DLD1 (cell line): ENCODE measurements around the gene SHISA9.

Experiments
- in situ Hi-C: cut with HindIII; loops from 2 replicates; pipeline ENCODE4 v1.10.0; 2017; ENCODE audit warnings: low sequenced_read_pairs

The SHISA9 gene

DNA sequence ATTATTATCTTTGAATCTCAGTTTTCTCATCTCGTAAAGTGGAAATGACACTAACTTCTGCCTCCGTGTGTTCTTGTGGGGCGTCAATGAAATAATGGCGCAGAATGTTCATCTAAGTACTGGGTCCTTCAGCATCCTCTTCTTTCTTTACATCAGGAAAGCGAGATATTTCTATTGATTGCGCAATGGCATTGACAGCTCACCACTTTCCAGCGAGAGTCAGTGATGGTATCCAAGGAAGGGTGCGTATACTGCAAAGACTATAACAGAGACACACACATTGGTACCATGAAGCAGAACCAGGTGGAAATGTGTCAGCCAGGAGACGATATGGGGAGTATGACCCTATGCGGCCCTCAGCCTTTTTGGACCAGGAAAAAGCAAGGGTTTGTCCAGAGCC is 162.1 kb downstream of the SHISA9 start:
- in situ Hi-C loops = no loop called here

DNA sequence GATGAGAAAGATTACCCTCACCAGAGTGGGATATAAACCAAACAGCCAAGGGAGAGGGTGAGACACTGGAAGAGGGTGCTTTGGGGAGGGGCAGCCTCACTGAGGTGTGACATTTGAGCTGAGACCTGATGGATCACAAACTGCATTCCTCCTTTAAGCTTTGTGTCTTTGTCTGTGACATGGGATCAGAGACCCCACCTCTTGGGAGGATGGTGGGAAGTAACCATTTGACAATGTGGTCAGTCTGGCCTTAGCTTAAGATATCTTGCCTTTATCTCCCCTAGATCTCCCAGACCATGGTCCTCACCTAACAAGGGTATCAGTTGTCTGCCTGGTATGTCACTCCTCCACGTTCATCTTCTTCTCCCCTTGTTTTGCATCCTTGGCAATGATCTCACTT is 163.4 kb downstream of the SHISA9 start:
- in situ Hi-C loops = no loop called here

DNA sequence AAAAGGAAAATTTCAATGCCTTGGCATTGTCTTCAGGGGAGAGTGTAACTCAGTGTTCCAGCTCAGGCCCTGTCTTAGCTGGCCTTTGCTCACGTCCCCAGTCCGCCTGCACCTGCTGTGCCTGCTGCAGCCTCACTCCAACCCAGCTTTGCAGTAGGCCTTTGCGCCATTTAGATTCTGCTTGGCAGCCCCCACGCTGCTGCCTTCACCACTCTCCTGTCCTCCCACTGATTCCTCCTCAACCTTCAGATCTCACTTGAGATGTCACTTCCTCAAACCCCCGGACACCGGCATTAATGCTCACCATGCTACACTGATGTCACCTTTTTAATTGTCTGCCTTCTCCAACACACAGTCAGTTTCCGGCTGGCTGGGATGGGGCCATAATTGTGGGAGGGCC is 166.2 kb downstream of the SHISA9 start:
- in situ Hi-C loops = no loop called here

DNA sequence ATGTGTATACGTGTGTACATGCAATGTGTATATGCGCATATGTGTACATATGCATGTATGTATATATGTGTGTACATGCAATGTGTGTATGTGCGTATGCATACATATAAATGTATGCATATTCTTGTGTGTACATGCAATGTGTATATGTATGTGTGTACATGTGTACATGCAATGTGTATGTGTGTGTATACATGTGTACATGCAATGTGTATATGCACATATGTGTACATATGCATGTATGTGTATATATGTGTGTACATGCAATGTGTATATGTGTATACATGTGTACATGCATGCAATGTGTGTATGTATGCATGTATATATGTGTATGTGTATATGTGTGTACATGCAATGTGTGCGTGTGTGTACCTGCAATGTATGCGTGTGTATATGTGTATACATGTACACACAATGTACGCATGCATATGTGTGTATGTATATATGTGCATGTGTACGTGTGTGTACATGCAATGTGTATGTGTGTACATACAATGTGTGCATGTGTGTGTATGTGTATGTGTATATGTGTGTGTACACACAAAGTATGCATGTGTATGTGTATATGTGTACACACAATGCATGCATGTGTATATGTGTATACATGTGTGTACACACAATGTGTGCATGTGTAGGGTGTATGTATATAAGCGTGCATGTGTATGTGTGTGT is 167.7 kb downstream of the SHISA9 start:
- in situ Hi-C loops = no loop called here

DNA sequence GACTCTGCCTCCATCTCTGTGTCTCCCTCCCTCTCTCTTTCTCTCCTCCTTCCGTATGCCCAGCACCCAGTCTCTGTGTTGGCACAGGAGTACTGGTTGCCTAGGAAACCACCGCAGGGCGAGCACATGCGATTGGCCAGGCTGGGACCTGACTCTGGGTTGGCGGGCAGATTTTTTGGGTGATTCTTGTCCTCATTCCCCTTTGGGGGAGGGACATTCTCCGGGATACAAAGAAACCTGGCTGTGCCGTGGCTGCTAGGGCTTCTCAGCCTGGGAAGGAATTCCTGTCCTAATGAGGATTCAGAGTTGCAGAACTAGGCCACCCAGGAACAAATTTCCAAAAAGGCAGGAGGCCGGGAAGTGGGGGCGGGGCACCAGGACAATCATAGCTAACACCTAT is 168.9 kb downstream of the SHISA9 start:
- in situ Hi-C loops = no loop called here

DNA sequence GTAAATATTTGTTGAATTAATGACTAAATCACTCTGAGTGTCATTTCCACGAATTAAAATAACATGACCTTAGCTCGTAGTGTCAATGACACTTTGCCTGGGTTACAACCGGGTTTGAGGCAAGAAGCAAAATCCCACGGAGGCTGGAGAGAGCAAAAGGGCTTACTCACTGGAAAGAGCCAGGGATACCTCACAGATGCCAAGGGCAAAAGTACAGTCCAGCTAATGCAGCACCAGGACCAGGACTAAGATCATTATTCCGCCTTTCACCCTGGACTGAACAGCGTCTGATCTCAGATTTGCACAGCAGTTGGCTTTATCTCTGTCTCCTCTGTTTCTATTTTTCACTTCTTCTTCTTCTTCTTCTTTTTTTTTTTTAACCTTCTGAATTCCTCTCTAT is 175.5 kb downstream of the SHISA9 start:
- in situ Hi-C loops = no loop called here

DNA sequence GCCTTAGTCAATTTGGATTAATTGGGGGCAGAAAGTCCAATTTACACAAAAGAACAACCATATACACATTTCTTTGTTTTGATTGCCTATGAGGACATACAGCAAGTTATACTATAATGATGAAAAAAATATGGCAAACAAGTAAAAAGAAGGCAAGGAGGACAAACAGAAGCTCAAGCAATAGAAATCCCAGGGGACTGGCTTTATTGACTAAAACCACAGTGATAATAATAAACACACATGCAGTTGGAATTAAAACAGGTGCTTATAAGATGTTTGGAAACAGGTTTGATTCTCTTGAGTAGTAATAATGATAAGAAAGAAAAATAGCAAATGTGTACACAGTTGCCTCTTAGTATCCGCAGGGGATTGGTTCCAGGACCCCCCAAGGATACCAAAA is 176.4 kb downstream of the SHISA9 start:
- in situ Hi-C loops = no loop called here

DNA sequence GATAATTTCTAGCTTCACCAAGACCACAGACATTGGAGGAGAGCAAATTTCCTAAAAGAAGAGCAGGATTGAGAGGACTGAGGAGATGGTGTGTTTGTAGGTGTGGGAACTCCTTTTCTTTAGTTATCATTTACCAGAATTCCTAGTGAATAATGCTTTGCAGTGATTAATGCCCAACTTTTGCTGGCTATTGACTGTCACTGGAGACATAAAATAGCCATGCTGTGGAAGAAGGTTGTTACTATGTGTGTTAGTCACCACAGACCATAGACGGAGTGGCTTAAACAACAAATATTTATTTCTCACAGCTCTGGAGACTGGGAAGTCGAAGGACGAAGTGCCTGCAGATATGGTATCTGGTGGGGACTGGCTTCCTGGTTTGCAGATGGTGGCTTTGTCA is 179.1 kb downstream of the SHISA9 start:
- in situ Hi-C loops = no loop called here

DNA sequence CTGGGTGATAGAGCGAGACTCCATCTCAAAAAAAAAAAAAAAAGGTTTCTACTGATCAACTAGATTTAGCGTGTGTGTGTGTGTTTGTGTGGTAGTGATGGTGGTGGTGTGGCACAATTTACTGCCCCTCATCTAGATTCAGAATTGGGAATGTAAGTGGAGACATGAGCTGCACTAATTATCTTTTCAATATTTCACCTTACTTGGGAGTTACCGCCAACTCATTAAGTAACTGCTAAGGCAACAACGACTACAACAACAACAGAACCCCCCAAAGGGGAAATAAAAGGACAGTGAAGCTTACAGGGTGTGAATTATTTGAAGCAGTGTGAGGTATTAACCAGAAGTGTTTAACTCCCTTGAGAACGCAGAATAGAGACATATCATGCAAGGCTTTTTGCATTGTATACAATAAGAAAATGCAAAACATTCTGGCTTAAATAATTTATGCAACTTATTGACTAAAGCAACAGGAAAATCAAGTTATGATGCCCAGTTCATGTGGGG is 180.5 kb downstream of the SHISA9 start:
- in situ Hi-C loops = no loop called here

DNA sequence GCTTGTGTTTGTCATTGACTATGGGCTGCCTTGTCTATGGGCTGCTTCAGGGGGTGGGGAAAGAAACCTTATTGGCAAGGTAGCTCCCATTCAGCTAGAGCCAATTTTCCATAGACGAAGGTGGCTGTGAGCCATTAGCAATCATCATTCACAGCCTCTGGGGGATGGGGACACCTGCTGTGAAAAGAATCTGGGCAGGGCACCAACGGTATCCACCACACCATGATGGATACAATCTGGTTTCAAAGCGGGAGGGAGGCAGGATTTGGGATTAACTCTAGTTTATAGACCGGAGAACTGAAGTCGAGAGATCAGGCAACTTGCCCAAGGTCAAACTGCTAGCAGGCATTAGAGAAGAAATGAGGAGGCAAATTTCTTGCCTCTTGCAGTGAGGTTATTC is 182.3 kb downstream of the SHISA9 start:
- in situ Hi-C loops = no loop called here

DNA sequence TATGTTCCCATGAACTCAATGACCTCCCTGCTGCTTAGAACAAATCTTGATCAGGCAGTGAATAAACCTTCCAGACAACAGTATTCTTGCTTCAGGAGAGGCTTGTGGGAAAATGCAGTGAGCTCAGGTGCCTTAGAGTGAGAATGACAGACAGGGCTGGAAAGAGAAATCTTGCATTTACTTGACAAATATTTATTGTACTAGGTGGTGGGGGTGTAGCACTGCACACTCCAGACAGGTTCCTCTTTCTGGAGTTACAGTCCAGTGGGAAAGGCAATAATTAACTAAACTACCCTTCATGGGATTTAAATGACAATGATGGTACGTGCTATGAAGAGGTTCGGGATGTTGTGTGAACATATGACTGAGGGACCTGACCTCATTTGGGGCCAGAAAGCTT is 182.9 kb downstream of the SHISA9 start:
- in situ Hi-C loops = no loop called here

DNA sequence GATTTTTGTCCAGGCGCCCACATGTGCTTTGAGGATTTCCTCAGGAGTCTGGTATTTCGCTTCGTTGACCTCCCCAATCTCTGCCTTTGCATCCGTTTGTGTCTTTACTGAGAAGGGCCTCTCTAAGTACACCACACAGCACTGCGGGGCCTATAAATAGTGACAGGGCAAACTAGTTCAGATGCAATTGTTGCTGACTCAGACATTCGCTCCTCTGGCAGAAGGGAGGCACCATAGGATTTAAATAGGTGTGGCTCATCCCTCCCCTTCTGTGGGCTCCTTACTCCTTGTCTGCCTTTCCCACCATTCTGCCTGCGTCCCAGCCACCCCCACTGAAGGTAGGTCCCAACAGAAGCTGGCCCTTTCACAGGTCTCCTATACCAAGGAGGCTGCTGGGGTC is 192.3 kb downstream of the SHISA9 start:
- in situ Hi-C loops = no loop called here

DNA sequence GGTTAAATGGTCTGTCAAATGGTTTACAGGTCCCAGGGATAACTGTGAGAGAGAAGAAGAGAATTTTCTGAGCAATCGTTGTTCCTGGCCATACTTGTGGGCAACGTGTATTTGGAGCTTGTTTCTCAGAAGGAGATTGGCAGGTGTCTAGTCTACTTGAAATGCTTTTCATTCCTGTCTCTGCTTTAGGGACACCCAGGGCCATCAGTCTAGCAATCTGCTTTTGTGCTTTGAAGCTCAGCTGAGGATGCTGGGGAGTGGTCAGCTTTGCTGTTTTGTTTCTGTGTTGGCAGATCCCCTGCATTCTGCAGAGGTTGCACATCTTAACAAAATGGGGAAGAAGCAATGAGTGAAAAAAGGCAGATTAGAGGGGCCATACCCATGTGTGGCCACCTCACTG is 193.7 kb downstream of the SHISA9 start:
- in situ Hi-C loops = no loop called here

DNA sequence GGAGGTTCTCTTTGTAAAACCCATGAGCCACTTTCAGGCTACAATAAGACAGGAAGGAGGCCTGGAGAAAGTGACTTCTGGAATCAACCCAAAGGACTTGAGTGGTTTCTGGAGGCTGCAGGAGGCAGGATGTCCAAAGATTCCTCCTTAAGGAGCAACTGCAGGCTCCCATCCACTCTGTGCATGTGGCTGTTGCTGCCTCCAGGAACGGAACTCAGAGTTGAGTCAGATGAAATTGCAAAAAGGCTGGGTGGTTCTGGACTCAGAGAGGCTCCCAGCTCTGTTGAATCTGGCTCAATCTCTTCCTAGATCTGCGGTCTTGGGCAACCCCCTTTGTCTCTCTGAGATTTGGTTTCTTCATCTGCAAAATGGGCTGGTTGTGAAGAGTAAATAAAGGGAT is 197.1 kb downstream of the SHISA9 start:
- in situ Hi-C loops = no loop called here

DNA sequence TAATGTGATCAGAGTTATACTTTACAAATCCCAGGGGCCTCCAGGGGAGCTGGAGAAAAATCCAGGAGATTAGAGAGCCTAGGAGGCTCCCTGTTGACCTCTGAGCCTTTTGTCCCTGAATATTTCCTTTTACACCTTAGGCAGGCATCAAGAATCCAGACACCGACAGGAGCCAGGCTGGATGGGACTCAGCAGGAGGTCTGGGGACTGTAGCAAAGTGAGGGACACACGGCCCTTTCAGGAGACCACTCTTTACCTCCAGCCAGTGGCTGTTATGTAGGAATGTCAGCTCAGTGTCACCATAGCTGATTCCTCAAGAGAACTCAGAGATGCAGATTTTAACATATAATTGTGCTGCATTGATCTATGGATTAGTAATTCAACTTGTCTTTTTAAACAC is 198.4 kb downstream of the SHISA9 start:
- in situ Hi-C loops = no loop called here

DNA sequence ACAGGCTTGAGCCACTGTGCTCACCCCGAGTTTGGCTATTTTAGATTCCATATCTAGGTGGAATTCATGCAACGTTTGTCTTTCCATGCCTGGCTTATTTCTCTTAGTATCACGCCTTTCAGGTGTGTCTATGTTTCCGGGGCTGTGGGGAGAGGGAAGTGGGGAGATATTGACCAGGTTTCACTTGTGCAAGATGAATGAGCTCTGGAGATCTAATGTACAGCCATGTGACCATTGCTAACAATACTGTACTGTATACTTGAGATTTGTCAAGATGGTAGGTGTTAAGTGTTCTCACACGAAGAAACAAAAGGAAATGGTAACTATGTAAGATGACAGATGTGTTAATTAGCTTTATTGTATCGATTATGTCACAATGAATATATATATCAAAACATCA is 199.6 kb downstream of the SHISA9 start:
- in situ Hi-C loops = no loop called here

DNA sequence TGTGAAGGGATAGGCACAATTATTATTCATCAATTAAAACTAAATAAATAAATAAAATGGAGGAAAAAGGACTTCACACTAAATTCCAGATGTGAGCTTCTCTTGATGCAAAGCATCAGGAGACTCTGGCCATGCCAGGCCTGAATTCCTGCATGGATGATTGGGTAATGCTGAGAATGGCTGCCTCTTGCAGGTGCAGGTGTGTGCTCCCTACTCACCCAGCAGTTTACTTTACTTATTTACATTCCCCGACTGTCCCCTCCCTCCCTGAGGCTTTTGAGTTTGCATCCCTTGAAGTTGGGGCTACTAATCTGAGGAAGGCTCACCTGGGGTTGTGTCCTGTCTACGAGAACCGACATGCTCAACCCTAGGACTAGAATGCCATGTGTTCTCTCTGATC is 200.4 kb downstream of the SHISA9 start:
- in situ Hi-C loops = no loop called here

DNA sequence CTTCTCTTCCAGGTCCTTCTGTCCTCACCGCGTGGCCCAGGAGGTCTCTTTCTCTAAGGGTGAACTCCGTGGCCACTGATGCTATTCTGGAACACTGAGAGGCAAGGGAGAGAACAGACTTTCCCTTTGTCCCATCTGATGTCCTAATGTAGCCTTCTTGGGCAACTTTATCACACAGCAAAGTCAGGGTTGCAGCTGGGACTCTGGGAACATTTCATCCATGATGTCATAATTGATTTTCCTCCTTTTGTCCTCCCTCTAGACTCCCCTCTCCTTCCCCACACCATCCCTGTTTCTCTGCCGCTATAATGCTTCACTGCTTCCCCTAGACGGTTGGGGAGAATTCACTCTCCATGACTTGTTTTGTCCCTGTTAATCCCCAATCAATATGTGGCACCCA is 201.0 kb downstream of the SHISA9 start:
- in situ Hi-C loops = no loop called here

DNA sequence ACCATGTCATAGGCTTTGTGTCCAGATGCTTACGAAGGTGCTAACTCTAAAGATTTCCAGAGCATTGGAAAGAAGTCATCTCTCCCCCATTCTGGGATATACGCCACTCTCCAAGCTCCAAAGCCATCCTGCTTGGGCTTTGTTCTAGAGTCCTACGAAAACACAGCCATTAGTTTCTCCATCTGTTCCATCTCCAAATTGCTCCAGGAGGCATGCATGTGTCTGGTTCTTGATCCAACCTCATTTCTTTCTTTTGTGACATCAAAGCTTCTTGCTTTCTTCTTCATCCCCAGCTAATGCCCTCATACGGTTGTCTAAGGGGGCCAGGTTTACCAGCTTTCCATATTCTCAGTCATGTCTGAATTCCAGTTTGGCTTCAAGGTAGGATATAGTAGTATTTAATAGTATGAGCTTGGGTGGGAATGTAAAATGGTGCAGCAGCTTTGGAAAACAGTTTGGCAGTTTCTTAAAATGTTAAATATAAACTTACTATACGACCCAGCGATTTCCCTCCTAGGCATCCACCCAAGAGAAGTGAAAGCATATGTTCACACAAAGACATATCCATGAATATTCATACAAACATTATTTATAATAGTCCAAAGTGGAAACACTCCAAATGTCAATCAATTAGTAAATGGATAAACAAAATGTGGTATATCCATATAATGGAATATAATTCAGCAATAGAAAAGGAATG is 202.6 kb downstream of the SHISA9 start:
- in situ Hi-C loops = no loop called here

DNA sequence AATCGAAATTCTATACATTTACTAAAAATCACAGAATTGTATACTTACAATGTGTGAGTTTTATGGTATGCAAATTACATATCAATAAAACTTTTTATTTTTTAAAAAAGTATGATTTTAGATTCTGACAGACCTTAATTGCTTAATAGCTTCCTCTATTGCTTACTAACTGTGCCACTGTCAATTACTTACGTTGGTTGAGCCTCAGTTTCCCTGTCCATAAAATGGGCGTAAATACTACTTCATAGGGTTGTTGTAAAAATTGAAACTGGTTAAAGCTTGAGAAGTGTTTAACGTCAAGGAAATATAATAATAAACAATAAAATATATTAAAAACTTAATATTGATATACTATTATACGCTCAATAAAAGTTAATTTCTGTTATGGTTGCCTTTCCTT is 203.4 kb downstream of the SHISA9 start:
- in situ Hi-C loops = no loop called here

DNA sequence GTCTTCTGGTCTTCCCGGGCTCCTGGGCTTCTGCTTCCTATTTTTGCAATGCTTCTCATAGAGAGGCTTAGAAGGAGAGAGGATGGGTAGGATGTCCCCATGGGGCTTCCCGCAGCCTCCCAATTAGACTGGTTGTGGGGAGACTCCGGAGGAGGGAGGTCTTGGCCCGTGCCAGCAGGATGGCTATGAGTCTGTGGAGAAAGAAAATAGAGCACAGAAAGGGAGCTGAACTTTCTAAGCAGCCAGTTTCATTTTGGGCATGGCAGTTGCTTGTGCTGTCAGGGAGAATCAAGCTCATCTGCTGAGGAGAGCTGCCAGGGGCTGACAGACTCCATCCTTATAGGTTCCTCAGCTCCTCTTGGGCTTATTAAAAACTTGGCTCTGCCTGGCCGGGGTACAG is 204.0 kb downstream of the SHISA9 start:
- in situ Hi-C loops = no loop called here

DNA sequence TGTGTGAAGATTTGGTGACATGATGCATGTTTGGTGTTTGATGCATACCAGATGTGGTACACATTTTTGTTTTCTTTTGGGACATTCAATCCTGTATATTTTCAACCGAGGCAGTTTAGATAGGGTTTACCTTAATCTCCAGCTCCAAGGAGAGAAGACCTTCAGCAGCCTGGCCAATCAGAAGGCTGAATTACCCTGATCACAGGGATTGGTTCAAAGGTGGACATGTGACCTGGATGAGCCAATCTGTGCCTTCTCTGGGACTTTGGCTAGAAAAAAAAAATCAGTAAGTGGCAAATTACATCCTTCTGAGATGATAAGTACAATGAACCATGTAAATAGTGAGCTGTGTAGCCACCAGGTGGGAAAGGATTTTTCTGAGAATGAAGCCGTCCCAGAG is 205.1 kb downstream of the SHISA9 start:
- in situ Hi-C loops = no loop called here

DNA sequence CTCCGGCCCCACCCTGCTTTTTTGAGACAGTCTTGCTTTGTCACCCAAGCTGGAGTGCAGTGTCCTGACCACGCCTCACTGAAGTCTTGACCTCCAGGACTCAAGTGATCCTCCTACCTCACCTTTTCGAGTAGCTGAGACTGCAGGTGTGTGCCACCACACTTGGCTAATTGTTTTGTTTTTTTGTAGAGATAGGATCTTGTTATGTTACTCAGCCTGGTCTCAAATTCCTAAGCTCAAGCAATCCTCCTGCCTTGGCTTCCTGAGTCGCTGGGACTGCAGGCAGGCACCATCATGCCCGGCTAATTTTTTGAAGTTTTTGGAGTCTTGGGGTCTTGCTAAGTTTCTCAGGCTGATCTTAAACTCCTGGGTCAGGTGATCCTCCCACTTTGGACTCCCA is 206.7 kb downstream of the SHISA9 start:
- in situ Hi-C loops = no loop called here
